HG03097 (cell line): ENCODE measurements around the gene EPM2A.

Source experiments
- ATAC-seq: cut with Tn5 transposase; IDR thresholded peaks from one replicate; pipeline ENCODE4 v1.9.1; 2021; ENCODE audit not compliant: unreplicated experiment, low FRiP score

EPM2A gene

GRCh38 chr6:145688493-145688905 is 46.8 kb downstream of the EPM2A start:
- ATAC-seq: no peak

DNA sequence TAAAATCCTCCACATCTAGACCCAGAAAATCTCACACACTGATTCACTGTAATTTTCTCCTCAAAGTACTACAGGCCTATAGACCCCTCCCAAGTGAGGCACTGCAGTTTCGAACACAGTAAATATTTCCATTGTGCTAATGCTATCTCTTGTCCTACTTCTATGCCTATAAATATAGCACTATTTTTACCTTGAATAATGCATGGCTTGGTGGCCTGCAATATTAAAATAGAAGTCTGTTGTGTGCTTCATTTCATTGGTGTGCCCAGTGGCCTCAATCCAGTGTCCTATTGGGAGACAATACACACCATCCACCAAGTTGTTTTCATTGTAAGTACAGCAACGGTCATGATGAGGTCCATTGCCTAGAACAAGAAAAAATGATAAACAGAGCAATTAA is 49.4 kb downstream of the EPM2A start:
- ATAC-seq: no peak

GRCh38 chr6:145681965-145682364 is 53.4 kb downstream of the EPM2A start:
- ATAC-seq: no peak

GRCh38 chr6:145673504-145673903 is 61.8 kb downstream of the EPM2A start:
- no peak for ATAC-seq

GRCh38 chr6:145670311-145670710 is 65.0 kb downstream of the EPM2A start:
- ATAC-seq: no peak

GRCh38 chr6:145669627-145670034 is 65.7 kb downstream of the EPM2A start:
- ATAC-seq: no peak

GRCh38 chr6:145668844-145669243 is 66.5 kb downstream of the EPM2A start:
- ATAC-seq: no peak

DNA sequence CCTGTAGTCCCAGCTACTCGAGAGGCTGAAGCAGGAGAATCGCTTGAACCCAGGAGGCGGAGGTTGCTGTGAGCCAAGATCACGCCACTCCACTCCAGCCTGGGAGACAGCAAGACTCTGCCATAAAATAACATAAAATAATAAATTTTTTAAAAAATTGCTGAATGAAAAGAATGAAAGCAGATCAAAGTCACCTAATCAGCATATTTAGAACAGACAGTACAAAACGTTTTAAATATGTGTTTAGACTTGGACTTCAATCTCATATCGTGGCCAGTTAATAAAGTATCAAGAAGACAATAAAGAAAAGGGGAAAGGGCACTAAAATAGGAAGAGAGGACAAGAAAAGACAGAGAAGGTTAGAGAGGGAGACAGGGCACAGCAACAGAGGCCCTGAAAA is 74.6 kb downstream of the EPM2A start:
- no peak for ATAC-seq

DNA sequence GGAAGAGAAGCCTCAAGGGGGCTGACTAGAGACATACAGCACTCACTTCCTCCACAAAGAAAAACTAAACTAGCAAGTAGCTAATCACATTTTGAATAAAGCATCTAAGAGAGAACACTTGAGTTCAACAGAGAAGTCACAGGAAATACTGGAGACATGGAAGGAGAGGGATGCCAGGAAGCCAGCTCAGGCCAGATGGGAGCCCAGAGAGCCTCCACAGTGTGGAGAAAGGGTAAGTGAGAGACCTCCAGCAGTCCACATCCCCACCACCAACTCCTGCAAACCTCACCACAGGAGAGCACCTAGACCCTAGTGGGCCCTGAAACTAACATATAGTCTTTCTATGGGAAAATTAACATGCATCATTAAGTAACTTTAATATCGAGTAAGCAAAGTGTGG is 79.2 kb downstream of the EPM2A start:
- ATAC-seq: no peak

DNA sequence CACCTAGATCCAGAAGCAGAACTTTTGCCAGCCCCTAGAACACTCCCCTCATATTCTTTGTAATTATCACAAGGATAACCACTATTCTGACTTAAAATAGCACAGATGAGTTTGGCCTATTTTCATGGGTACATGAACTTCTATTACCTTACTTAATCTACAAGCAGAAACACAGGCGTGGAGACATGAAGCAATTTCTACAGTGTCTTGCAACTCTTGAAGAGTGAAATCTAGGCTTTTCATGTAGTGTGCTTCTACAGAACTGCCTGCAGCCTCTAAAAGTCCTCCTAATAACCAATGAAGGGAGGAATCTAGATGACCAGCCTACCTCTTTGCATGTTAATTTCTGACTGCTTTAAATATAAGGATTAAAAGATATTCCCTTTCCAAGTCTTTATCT is 82.7 kb downstream of the EPM2A start:
- no peak for ATAC-seq

- ATAC-seq: no peak
Measured at GRCh38 chr6:145651988-145652387, 83.3 kb downstream of the EPM2A start.

- no peak for ATAC-seq
Measured at GRCh38 chr6:145648149-145648548, 87.2 kb downstream of the EPM2A start.

- ATAC-seq: no peak
Measured at GRCh38 chr6:145647602-145648001, 87.7 kb downstream of the EPM2A start.

DNA sequence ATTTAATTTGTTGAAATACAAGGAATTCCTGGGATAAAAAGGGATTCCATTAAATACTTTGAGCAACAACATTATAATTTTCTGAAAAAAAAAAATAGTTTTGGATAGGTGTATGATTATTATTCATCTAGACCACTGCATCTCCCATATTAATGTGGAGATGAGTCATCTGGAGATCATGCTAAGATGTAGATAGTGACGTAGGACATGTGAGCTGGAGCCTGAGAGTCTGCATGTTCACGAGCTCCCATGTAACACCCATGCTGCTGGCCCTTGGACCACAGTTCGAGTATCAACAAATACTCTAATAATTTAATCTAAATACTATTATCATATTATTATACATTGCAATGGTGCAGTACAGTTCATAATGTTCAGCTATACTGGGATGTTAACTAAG is 91.6 kb downstream of the EPM2A start:
- no peak for ATAC-seq

DNA sequence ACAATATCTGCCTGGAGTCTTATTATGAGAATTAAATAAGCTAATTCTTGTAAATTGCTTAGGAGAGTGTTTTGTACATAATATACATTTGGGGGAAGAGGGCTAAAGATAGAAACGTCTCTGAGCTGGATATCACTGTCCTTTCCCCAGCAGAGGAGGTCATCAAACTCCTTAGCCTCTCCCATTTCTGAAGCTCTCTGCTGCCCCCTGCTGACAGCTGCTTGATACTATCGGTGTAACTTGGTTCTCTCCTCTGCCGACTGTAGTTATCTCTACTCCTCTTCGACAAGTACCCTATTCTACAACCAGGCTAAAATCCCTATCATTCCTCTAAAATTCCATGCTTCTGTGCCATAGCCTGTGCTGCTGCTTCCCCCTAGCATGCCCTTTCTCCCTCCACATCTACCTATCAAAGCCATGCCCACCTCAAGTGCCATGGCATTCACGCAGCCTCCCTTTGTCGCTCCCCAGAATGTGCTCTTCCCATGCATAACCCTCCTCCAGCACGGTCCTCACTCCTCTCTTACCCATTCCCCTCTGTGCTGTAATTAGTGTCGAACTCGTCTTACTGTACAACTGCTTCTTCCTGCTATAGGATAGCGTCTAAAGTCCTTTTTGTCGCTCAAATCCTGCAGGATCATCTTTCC is 101.2 kb downstream of the EPM2A start:
- ATAC-seq: peak; percentile 86

DNA sequence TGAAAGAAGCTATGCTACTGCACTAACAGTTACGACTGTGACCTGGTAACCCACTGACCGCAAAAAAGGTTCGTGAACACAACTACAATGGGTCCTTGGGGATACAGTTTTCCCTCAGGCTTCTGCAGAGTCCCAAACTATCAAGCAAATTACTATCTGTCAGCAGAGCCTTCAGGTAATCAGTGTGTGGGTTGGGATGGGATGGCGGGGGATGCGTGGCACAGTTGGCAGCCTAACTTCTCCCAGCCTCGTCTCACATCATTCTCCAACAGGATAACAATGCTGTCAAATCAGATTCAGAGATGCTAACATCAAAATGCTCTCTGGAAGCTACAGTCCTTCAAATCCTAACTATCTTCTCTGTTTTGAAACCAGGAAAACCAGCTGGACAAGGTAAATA is 102.3 kb downstream of the EPM2A start:
- no peak for ATAC-seq

DNA sequence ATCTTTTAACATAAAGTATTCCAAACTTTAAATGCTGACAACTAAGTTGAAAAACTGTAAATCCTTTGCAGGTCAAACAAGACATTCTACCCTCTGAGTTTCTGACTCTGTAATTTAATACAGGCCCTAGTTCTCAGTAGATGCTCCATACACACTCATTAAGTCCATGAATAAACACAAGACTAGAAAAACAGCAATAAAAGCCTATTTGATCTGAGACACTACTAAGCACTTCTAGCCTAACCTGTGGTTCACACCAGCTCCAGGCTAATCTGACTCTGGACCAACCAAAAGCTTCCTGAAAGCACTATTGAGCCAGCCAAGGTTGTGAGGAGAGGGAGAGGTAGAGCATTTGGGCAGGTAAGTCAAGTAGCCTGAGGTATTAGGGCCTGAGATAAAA is 103.9 kb downstream of the EPM2A start:
- ATAC-seq: no peak

DNA sequence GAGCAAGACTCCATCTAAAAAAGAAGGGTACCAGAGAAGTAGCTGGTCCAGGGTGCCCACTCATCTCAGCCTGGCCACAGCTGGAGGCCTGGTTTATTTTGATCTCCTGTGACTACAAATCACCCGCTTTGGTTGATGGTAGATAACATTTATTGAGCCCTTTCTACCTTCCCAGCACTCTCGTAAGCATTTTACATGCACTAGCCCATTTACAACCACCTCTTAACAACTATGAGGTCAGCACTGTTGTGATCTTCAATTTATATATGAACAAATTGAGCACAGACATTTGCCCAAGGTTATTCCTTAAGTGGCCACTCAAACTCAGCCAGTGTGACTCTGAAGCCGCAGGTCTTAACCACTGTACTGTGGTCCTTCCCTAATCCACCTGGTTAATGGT is 104.7 kb downstream of the EPM2A start:
- ATAC-seq: no peak

DNA sequence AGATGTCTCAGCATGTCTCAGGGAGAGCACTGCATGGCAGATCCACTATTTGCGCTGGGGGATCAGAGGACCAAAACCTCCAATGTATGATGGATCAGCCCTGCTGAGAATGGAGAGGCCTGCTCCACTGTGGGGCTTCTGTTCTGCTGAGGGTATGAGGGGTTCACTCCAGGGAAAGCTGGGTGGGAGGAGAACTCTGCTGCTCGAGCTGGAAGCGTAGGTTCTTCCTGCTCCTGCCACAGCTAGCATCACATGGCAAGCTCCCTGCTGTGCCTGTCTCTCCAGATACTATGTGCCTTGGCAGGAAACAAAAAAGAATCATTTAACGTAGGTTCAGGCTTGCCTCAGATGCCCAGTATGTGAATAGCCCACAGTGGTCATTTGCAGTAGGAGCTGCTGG is 105.8 kb downstream of the EPM2A start:
- ATAC-seq: no peak

GRCh38 chr6:145627451-145627850 is 107.9 kb downstream of the EPM2A start:
- ATAC-seq: no peak

- no peak for ATAC-seq
Measured at GRCh38 chr6:145626857-145627256, 108.5 kb downstream of the EPM2A start.

GRCh38 chr6:145623231-145623630 is 112.1 kb downstream of the EPM2A start:
- no peak for ATAC-seq

DNA sequence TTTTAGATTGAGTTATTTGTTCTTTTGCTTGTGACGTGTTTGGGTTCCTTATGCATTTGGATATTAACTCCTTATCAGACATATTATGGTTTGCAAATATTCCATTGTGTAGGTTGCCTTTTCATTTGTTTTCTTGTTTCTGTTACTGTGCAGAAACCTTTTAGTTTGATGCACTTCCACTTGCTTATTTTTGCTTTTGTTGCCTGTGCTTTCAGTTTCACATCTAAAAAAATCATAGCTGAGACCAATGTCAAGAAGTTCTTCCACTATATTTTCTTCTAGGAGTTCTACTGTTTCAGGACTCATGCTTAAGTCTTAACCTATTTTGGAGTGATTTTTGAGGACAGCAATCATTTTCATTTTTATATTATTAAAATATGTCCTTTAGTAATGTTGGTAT is 113.5 kb downstream of the EPM2A start:
- ATAC-seq: no peak
